GM23338 (cell line): Measurements from ENCODE around the gene PRSS36. TPM values are rescaled to one million over a fixed set of nuclear protein-coding genes. Genes with fewer than 3 reads are reported as not detected.

Experiments used
- ATAC-seq: fragments of 200-7000 bp; cut with Tn5 transposase; 3 replicates; pipeline ENCODE4 v1.9.1; 2020
- DNase-seq: peaks from one replicate; pipeline ENCODE4 v3.0.0-alpha.2; 2015; ENCODE audit warnings: low spot score
- H2AFZ ChIP-seq: fragments of 200-600 bp; sonication (generic); 2 replicates; pipeline ENCODE4 v1.8.0; 2016; ENCODE audit warnings: antibody characterized with exemption, mild to moderate bottlenecking, moderate library complexity
- H3F3A ChIP-seq: fragments of 200-600 bp; sonication (generic); replicated peaks from 2 replicates; pipeline ENCODE4 v1.8.0; 2017; ENCODE audit warnings: antibody characterized with exemption, mixed run types, low read depth
- H3K27ac ChIP-seq: fragments of 200-600 bp; sonication (generic); 2 replicates; pipeline ENCODE4 v1.6.1; 2016; ENCODE audit warnings: low read depth
- H3K27me3 ChIP-seq: fragments of 200-600 bp; sonication (generic); 2 replicates; pipeline ENCODE4 v1.8.0; 2016; ENCODE audit warnings: mild to moderate bottlenecking, mixed run types, moderate library complexity; ENCODE audit not compliant: insufficient read depth
- H3K36me3 ChIP-seq: fragments of 200-600 bp; sonication (generic); 2 replicates; pipeline ENCODE4 v1.8.0; 2016; ENCODE audit warnings: mild to moderate bottlenecking; ENCODE audit not compliant: insufficient read depth
- H3K4me1 ChIP-seq: fragments of 200-600 bp; sonication (generic); 2 replicates; pipeline ENCODE4 v1.8.0; 2016; ENCODE audit warnings: mild to moderate bottlenecking, moderate library complexity; ENCODE audit not compliant: insufficient read depth
- H3K4me2 ChIP-seq: fragments of 200-600 bp; sonication (generic); 2 replicates; pipeline ENCODE4 v1.7.1; 2017; ENCODE audit warnings: mixed run types
- H3K4me3 ChIP-seq: fragments of 200-600 bp; sonication (generic); 2 replicates; pipeline ENCODE4 v1.6.1; 2016; ENCODE audit warnings: mixed run types
- H3K79me2 ChIP-seq: fragments of 200-600 bp; sonication (generic); replicated peaks from 2 replicates; pipeline ENCODE4 v1.8.0; 2017; ENCODE audit warnings: mild to moderate bottlenecking; ENCODE audit not compliant: insufficient read depth
- H3K9me2 ChIP-seq: fragments of 200-600 bp; sonication (generic); 2 replicates; pipeline ENCODE4 v1.8.0; 2017; ENCODE audit not compliant: insufficient read depth
- H4K20me1 ChIP-seq: fragments of 200-600 bp; sonication (generic); replicated peaks from 2 replicates; pipeline ENCODE4 v1.8.0; 2017; ENCODE audit warnings: mild to moderate bottlenecking; ENCODE audit not compliant: insufficient read depth
- H3K27ac Mint-ChIP-seq: 2 replicates; pipeline ENCODE4 v1.8.0; 2020; ENCODE audit warnings: inconsistent platforms, mild to moderate bottlenecking, moderate library complexity, mixed read lengths
- H3K27me3 Mint-ChIP-seq: 3 replicates; pipeline ENCODE4 v1.8.0; 2022; ENCODE audit warnings: low read depth, mild to moderate bottlenecking, moderate library complexity, mixed read lengths, inconsistent platforms; ENCODE audit not compliant: insufficient read depth, poor library complexity
- H3K36me3 Mint-ChIP-seq: 3 replicates; pipeline ENCODE4 v1.8.0; 2021; ENCODE audit warnings: low read depth, mild to moderate bottlenecking, inconsistent platforms, moderate library complexity, mixed read lengths
- H3K4me1 Mint-ChIP-seq: 3 replicates; pipeline ENCODE4 v1.8.0; 2020; ENCODE audit warnings: mild to moderate bottlenecking, inconsistent platforms, mixed read lengths
- H3K4me3 Mint-ChIP-seq: 3 replicates; pipeline ENCODE4 v1.8.0; 2021; ENCODE audit warnings: moderate library complexity, mild to moderate bottlenecking, inconsistent platforms, mixed read lengths
- H3K9me3 Mint-ChIP-seq: 3 replicates; pipeline ENCODE4 v1.8.0; 2020; ENCODE audit warnings: moderate library complexity, mild to moderate bottlenecking, inconsistent platforms, mixed read lengths
- CREB1 ChIP-seq: fragments of 250-450 bp; sonication (Bioruptor Pico); IDR thresholded peaks from 2 replicates; pipeline ENCODE4 v1.5.0; 2020; ENCODE audit warnings: low read depth, mild to moderate bottlenecking, moderate library complexity
- EZH2 ChIP-seq: fragments of 200-600 bp; sonication (generic); IDR thresholded peaks from one replicate; pipeline ENCODE4 v1.8.0; 2017; ENCODE audit warnings: antibody characterized with exemption, mild to moderate bottlenecking, low read depth; ENCODE audit not compliant: unreplicated experiment
- EZH2phosphoT487 ChIP-seq: fragments of 200-600 bp; sonication (generic); IDR thresholded peaks from one replicate; pipeline ENCODE4 v1.8.1; 2018; ENCODE audit warnings: antibody characterized with exemption; ENCODE audit not compliant: unreplicated experiment
- JUNB ChIP-seq: IDR thresholded peaks from one replicate; pipeline ENCODE4 v1.6.1; 2016; ENCODE audit warnings: antibody characterized with exemption; ENCODE audit not compliant: unreplicated experiment
- NANOG ChIP-seq: IDR thresholded peaks from 2 replicates; pipeline ENCODE4 v1.6.1; 2016; ENCODE audit warnings: antibody characterized with exemption, borderline replicate concordance
- ZNF331 ChIP-seq: fragments of 250-450 bp; sonication (Bioruptor Pico); IDR thresholded peaks from 2 replicates; pipeline ENCODE4 v1.5.0; 2020; ENCODE audit warnings: low read depth, mild to moderate bottlenecking, moderate library complexity
- polyA plus RNA-seq: library from polyadenylated mRNA; unstranded; fragments of >200 nt; fragmentation: Nextera tagmentation; extraction: Ambion mirVana; gene quantifications from 2 replicates; pipeline ENCODE4 v1.2.1, GENCODE V29; 2016
- total RNA-seq: library from RNA; depleted of rRNA; stranded (reverse); fragments of >200 nt; shearing (Covaris generic); gene quantifications from 2 replicates; pipeline ENCODE4 v1.2.3, GENCODE V29; 2014
- TF ChIP-seq, protein P1 (sequence below): fragments of 250-450 bp; sonication (Bioruptor Pico); IDR thresholded peaks from 2 replicates; pipeline ENCODE4 v1.5.0; 2020; ENCODE audit warnings: mild to moderate bottlenecking, moderate library complexity
- TF ChIP-seq, protein P2 (sequence below): IDR thresholded peaks from 2 replicates; pipeline ENCODE4 v1.6.1; 2016; ENCODE audit warnings: antibody characterized with exemption
- TF ChIP-seq, protein P3 (sequence below), 2 experiments: fragments of 200-600 bp in 1 of 2; sonication (generic) in 1 of 2; conservative IDR thresholded peaks; 2 replicates each; pipeline versions ENCODE4 v1.5.1 to v1.6.1; 2016 to 2017; ENCODE audit warnings: antibody characterized with exemption in 2 of 2, low read depth in 2 of 2, mild to moderate bottlenecking in 2 of 2, moderate library complexity in 1 of 2

PRSS36 gene
- total and polyA plus RNA-seq, 2 experiments from 2014 or later, result 0.91 to 1.4 TPM

DNA sequence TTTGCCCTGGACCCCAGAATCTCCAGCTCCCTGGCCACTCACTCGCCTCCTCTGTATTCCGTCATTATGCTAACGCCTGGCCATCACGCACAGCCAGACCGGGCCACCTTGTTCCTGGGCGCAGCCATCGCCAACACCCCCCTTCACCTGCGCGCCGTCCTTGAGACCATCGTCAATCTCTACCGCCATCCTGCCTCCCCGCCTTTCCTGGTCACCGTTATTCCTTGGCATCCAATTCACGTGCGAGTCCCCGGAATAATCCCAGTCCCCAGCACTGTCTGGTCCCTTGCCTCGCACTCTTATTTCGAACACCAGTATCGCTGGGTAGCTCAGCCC is 55.8 kb downstream of the PRSS36 start:
- Mint-ChIP-seq H3K9me3 (peaks cover 5% of the 10 kb centered on the region; the same call in 2 of the 3 replicates), H3K27ac (peak overlapping the region; percentile 80), H3K36me3 (peaks cover 28% of the 10 kb centered on the region), H3K27me3 (peaks cover 11% of the 10 kb centered on the region), H3K4me3 (peak overlapping the region; percentile 93), H3K4me1 (peaks cover 8% of the 10 kb centered on the region)
- peak overlapping the region; percentile 84 for H3K4me3 ChIP-seq
- ATAC-seq, result peak; percentile 21
- peaks cover 16% of the 10 kb centered on the region for H3K79me2 ChIP-seq
- no peaks in the 10 kb centered on the region for H3K27me3 ChIP-seq
- H3K4me2 ChIP-seq, result peak overlapping the region; percentile 91
- no peaks in the 10 kb centered on the region for H4K20me1 ChIP-seq
- H3K4me1 ChIP-seq, result peaks cover 7% of the 10 kb centered on the region; the same call in 1 of the 2 replicates
- H3K36me3 ChIP-seq, result no peaks in the 10 kb centered on the region
- no peaks in the 10 kb centered on the region for H3K9me2 ChIP-seq
- H2AFZ ChIP-seq, result peak overlapping the region; percentile 75
- H3K27ac ChIP-seq, result peak overlapping the region; percentile 85
- TF ChIP-seq EZH2, result no peak
- TF ChIP-seq JUNB, result no peak
- TF ChIP-seq, protein P1, sequence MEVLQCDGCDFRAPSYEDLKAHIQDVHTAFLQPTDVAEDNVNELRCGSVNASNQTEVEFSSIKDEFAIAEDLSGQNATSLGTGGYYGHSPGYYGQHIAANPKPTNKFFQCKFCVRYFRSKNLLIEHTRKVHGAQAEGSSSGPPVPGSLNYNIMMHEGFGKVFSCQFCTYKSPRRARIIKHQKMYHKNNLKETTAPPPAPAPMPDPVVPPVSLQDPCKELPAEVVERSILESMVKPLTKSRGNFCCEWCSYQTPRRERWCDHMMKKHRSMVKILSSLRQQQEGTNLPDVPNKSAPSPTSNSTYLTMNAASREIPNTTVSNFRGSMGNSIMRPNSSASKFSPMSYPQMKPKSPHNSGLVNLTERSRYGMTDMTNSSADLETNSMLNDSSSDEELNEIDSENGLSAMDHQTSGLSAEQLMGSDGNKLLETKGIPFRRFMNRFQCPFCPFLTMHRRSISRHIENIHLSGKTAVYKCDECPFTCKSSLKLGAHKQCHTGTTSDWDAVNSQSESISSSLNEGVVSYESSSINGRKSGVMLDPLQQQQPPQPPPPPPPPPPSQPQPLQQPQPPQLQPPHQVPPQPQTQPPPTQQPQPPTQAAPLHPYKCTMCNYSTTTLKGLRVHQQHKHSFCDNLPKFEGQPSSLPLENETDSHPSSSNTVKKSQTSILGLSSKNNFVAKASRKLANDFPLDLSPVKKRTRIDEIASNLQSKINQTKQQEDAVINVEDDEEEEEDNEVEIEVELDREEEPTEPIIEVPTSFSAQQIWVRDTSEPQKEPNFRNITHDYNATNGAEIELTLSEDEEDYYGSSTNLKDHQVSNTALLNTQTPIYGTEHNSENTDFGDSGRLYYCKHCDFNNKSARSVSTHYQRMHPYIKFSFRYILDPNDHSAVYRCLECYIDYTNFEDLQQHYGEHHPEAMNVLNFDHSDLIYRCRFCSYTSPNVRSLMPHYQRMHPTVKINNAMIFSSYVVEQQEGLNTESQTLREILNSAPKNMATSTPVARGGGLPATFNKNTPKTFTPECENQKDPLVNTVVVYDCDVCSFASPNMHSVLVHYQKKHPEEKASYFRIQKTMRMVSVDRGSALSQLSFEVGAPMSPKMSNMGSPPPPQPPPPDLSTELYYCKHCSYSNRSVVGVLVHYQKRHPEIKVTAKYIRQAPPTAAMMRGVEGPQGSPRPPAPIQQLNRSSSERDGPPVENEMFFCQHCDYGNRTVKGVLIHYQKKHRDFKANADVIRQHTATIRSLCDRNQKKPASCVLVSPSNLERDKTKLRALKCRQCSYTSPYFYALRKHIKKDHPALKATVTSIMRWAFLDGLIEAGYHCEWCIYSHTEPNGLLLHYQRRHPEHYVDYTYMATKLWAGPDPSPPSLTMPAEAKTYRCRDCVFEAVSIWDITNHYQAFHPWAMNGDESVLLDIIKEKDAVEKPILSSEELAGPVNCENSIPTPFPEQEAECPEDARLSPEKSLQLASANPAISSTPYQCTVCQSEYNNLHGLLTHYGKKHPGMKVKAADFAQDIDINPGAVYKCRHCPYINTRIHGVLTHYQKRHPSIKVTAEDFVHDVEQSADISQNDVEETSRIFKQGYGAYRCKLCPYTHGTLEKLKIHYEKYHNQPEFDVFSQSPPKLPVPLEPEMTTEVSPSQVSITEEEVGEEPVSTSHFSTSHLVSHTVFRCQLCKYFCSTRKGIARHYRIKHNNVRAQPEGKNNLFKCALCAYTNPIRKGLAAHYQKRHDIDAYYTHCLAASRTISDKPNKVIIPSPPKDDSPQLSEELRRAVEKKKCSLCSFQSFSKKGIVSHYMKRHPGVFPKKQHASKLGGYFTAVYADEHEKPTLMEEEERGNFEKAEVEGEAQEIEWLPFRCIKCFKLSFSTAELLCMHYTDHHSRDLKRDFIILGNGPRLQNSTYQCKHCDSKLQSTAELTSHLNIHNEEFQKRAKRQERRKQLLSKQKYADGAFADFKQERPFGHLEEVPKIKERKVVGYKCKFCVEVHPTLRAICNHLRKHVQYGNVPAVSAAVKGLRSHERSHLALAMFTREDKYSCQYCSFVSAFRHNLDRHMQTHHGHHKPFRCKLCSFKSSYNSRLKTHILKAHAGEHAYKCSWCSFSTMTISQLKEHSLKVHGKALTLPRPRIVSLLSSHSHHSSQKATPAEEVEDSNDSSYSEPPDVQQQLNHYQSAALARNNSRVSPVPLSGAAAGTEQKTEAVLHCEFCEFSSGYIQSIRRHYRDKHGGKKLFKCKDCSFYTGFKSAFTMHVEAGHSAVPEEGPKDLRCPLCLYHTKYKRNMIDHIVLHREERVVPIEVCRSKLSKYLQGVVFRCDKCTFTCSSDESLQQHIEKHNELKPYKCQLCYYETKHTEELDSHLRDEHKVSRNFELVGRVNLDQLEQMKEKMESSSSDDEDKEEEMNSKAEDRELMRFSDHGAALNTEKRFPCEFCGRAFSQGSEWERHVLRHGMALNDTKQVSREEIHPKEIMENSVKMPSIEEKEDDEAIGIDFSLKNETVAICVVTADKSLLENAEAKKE (CRISPR knock-in tag), result no peak
- no peak for TF ChIP-seq NANOG
- TF ChIP-seq EZH2phosphoT487, result no peak
- TF ChIP-seq, protein P2, sequence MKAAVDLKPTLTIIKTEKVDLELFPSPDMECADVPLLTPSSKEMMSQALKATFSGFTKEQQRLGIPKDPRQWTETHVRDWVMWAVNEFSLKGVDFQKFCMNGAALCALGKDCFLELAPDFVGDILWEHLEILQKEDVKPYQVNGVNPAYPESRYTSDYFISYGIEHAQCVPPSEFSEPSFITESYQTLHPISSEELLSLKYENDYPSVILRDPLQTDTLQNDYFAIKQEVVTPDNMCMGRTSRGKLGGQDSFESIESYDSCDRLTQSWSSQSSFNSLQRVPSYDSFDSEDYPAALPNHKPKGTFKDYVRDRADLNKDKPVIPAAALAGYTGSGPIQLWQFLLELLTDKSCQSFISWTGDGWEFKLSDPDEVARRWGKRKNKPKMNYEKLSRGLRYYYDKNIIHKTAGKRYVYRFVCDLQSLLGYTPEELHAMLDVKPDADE, result no peak
- TF ChIP-seq, protein P3, sequence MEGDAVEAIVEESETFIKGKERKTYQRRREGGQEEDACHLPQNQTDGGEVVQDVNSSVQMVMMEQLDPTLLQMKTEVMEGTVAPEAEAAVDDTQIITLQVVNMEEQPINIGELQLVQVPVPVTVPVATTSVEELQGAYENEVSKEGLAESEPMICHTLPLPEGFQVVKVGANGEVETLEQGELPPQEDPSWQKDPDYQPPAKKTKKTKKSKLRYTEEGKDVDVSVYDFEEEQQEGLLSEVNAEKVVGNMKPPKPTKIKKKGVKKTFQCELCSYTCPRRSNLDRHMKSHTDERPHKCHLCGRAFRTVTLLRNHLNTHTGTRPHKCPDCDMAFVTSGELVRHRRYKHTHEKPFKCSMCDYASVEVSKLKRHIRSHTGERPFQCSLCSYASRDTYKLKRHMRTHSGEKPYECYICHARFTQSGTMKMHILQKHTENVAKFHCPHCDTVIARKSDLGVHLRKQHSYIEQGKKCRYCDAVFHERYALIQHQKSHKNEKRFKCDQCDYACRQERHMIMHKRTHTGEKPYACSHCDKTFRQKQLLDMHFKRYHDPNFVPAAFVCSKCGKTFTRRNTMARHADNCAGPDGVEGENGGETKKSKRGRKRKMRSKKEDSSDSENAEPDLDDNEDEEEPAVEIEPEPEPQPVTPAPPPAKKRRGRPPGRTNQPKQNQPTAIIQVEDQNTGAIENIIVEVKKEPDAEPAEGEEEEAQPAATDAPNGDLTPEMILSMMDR (conservative IDR thresholded peaks at IDR 0.05; ENCODE audit: low read depth in 2 of 2), result no peak
- no peak for TF ChIP-seq CREB1
- TF ChIP-seq ZNF331 (CRISPR knock-in tag), result no peak
- H3F3A ChIP-seq, result peaks cover 6% of the 10 kb centered on the region; the same call in 1 of the 2 replicates
- DNase-seq, result peak; percentile 62
